Right lobe of liver (tissue), 6 donors: ENCODE data around the gene MISP. TPM values are rescaled to one million over a fixed set of nuclear protein-coding genes. Genes with fewer than 3 reads are reported as not detected.

Experiments
- ATAC-seq, 4 donors: fragments of 200-7000 bp; cut with Tn5 transposase; one replicate each; pipeline ENCODE4 v1.9.1; 2020; ENCODE audit warnings: mild to moderate bottlenecking in 4 of 4, moderate library complexity in 4 of 4
- DNase-seq, 3 donors: peaks; one replicate each; pipeline ENCODE4 v3.0.0-alpha.2; 2020
- H3K27ac ChIP-seq, 3 donors: fragments of 200-600 bp; one replicate each; pipeline ENCODE4 v1.8.0; 2022
- H3K27me3 ChIP-seq, 2 donors: fragments of 200-600 bp; one replicate each; pipeline ENCODE4 v1.8.0; 2022
- H3K36me3 ChIP-seq, 4 donors: fragments of 200-600 bp; sonication (generic) in 1 of 4; one replicate each; pipeline versions ENCODE4 v1.5.1 to v1.8.0; 2017 to 2022; ENCODE audit warnings: control low read depth in 1 of 4
- H3K4me1 ChIP-seq, 4 donors: fragments of 200-600 bp; sonication (generic) in 1 of 4; one replicate each; pipeline versions ENCODE4 v1.5.1 to v1.8.0; 2017 to 2022; ENCODE audit warnings: control low read depth in 1 of 4
- H3K4me3 ChIP-seq, 3 donors: fragments of 200-600 bp; one replicate each; pipeline ENCODE4 v1.8.0; 2022
- H3K9me3 ChIP-seq, 4 donors: fragments of 200-600 bp; sonication (generic) in 1 of 4; one replicate each; pipeline versions ENCODE4 v1.5.1 to v1.8.0; 2017 to 2022; ENCODE audit warnings: control low read depth in 1 of 4
- POLR2A ChIP-seq: fragments of 450-650 bp; IDR thresholded peaks from one replicate; pipeline ENCODE4 v1.6.1; 2017; ENCODE audit warnings: antibody characterized with exemption, mild to moderate bottlenecking
- WGBS: methylation state at CpG from one replicate; pipeline ENCODE4 v1.1.6; 2018; ENCODE audit warnings: low coverage, low lambda C conversion rate; ENCODE audit not compliant: insufficient coverage; ENCODE audit errors: missing lambda C conversion rate; 5-methylcytosine and 5-hydroxymethylcytosine counted together
- intact Hi-C, 2 donors: fragments of 100-400 bp; cut with DNase I; formaldehyde crosslinking; loops; one replicate each; pipeline versions ENCODE4 v1.11.2 to v1.14.1; 2022
- total RNA-seq, 6 experiments: library from RNA; depleted of rRNA in 2 of 6; stranded (reverse); fragments of >200 nt in 2 of 6; fragmentation: NEBNext Ultra II Directional in 3 of 6; extraction: Animal tissue kit (Norgen Biotek cat#: 25700) in 3 of 6; gene quantifications; one replicate each; pipeline versions ENCODE4 v1.1.0 to v1.2.4, GENCODE V29; 2016 to 2023
- TF ChIP-seq, protein P1 (sequence below), 4 donors: fragments of 200-600 bp in 3 of 4; fragments of 450-650 bp in 1 of 4; IDR thresholded peaks; one replicate each; pipeline versions ENCODE4 v1.5.1 to v1.8.0; 2016 to 2022; ENCODE audit warnings: antibody characterized with exemption in 4 of 4, mild to moderate bottlenecking in 2 of 4
- donor health status: DM: no; HTN: yes; CAD: no.
- donor health status: DM: no; HTN: no; CAD: no.
- donor health status: DM: no; HTN: no; CAD: no.
- donor health status: DM: no; HTN: yes; CAD: no.
- donor health status: DM: no; HTN: yes; CAD: no.

Gene MISP
- total RNA-seq, 6 experiments from 2014 or later = 0.09 TPM; not detected in 5

DNA sequence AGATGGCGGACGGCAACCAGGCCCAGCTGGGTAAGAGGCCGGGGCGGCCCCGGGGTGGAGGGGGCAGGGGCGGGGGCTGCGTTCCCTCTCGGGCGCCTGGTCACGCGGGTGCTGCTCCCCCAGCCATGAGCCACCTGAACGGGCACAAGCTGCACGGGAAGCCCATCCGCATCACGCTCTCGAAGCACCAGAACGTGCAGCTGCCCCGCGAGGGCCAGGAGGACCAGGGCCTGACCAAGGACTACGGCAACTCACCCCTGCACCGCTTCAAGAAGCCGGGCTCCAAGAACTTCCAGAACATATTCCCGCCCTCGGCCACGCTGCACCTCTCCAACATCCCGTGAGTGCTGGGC is 57.5 kb downstream of the MISP start:
- no peaks in the 10 kb centered on the region for H3K4me1 ChIP-seq
- H3K9me3 ChIP-seq = no peaks in the 10 kb centered on the region
- no peak overlapping the region for H3K4me3 ChIP-seq
- intact Hi-C loops = no loop called here
- peaks cover 34 to 89% (median 65%) of the 10 kb centered on the region in 4 donors for H3K36me3 ChIP-seq
- no peak overlapping the region for H3K27ac ChIP-seq
- no peaks in the 10 kb centered on the region for H3K27me3 ChIP-seq
- no peak for DNase-seq
- no peak for TF ChIP-seq POLR2A
- TF ChIP-seq, protein P1, sequence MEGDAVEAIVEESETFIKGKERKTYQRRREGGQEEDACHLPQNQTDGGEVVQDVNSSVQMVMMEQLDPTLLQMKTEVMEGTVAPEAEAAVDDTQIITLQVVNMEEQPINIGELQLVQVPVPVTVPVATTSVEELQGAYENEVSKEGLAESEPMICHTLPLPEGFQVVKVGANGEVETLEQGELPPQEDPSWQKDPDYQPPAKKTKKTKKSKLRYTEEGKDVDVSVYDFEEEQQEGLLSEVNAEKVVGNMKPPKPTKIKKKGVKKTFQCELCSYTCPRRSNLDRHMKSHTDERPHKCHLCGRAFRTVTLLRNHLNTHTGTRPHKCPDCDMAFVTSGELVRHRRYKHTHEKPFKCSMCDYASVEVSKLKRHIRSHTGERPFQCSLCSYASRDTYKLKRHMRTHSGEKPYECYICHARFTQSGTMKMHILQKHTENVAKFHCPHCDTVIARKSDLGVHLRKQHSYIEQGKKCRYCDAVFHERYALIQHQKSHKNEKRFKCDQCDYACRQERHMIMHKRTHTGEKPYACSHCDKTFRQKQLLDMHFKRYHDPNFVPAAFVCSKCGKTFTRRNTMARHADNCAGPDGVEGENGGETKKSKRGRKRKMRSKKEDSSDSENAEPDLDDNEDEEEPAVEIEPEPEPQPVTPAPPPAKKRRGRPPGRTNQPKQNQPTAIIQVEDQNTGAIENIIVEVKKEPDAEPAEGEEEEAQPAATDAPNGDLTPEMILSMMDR (IDR thresholded peaks at IDR 0.05) = no peak
- WGBS = no CpG with 5 or more reads among the region's 26 CpGs
- ATAC-seq = no peak

DNA sequence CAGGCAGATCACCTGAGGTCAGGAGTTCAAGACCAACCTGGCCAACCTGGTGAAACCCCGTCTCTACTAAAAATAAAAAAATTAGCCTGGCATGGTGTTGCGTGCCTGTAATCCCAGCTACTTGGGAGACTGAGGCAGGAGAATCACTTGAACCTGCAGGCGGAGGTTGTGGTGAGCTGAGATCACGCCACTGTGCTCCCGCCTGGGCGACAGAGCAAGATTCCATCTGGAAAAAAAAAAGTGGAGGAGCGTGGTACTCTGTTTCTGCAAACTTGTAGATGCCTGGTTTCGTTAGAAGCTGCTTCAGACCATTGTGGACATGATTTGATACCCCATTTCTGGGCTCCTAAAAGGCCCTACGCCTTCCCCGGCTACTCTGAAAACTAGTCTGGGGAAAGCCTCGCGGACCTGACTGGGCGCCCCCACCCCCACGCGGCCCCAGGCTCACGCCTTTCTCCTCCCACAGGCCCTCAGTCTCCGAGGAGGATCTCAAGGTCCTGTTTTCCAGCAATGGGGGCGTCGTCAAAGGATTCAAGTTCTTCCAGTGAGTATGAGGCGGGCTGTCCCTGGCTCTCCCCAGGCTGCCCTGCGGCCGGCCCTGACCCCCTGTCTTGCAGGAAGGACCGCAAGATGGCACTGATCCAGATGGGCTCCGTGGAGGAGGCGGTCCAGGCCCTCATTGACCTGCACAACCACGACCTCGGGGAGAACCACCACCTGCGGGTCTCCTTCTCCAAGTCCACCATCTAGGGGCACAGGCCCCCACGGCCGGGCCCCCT is 59.4 kb downstream of the MISP start:
- 76% methylated on average over 9 of the region's 30 CpGs for WGBS
- peaks cover 34 to 71% (median 50%) of the 10 kb centered on the region in 4 donors for H3K36me3 ChIP-seq
- no peak for DNase-seq

DNA sequence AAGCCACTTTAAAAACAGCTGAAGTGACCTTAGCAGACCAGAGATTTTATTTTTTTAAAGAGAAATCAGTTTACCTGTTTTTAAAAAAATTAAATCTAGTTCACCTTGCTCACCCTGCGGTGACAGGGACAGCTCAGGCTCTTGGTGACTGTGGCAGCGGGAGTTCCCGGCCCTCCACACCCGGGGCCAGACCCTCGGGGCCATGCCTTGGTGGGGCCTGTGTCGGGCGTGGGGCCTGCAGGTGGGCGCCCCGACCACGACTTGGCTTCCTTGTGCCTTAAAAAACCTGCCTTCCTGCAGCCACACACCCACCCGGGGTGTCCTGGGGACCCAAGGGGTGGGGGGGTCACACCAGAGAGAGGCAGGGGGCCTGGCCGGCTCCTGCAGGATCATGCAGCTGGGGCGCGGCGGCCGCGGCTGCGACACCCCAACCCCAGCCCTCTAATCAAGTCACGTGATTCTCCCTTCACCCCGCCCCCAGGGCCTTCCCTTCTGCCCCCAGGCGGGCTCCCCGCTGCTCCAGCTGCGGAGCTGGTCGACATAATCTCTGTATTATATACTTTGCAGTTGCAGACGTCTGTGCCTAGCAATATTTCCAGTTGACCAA is 60.1 kb downstream of the MISP start:
- 81% methylated on average over 9 of the region's 25 CpGs for WGBS
- no peak for TF ChIP-seq POLR2A

More for the DNA sequence above, 59.4 kb downstream of the MISP start:
- H3K4me3 ChIP-seq = no peak overlapping the region
- no peak for ATAC-seq
- intact Hi-C loops = no loop called here
- H3K27ac ChIP-seq = no peak overlapping the region
- H3K27me3 ChIP-seq = no peaks in the 10 kb centered on the region
- TF ChIP-seq, protein P1 (IDR thresholded peaks at IDR 0.05) = no peak
- no peak for TF ChIP-seq POLR2A
- H3K9me3 ChIP-seq = no peaks in the 10 kb centered on the region
- no peaks in the 10 kb centered on the region for H3K4me1 ChIP-seq

DNA sequence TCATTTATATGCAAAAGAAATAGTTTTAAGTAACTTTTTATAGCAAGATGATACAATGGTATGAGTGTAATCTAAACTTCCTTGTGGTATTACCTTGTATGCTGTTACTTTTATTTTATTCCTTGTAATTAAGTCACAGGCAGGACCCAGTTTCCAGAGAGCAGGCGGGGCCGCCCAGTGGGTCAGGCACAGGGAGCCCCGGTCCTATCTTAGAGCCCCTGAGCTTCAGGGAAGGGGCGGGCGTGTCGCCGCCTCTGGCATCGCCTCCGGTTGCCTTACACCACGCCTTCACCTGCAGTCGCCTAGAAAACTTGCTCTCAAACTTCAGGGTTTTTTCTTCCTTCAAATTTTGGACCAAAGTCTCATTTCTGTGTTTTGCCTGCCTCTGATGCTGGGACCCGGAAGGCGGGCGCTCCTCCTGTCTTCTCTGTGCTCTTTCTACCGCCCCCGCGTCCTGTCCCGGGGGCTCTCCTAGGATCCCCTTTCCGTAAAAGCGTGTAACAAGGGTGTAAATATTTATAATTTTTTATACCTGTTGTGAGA is 60.7 kb downstream of the MISP start:
- TF ChIP-seq, protein P1 (IDR thresholded peaks at IDR 0.05) = no peak
- TF ChIP-seq POLR2A = no peak
- no peak overlapping the region for H3K4me3 ChIP-seq
- H3K36me3 ChIP-seq = peaks cover 24 to 58% (median 38%) of the 10 kb centered on the region in 4 donors
- intact Hi-C loops = no loop called here
- no peaks in the 10 kb centered on the region for H3K9me3 ChIP-seq
- H3K27ac ChIP-seq = no peak overlapping the region
- no peaks in the 10 kb centered on the region for H3K4me1 ChIP-seq
- 90% methylated on average over 12 of the region's 20 CpGs for WGBS
- ATAC-seq (no peak), DNase-seq (no peak)
- no peaks in the 10 kb centered on the region for H3K27me3 ChIP-seq

More for the DNA sequence above, 60.1 kb downstream of the MISP start:
- ATAC-seq (peak in 1 of 4 donors; percentile 4), DNase-seq (no peak)
- Histone ChIP-seq H3K27ac (no peak overlapping the region), H3K4me1 (no peaks in the 10 kb centered on the region), H3K9me3 (no peaks in the 10 kb centered on the region), H3K27me3 (no peaks in the 10 kb centered on the region), H3K36me3 (peaks cover 29 to 64% (median 44%) of the 10 kb centered on the region in 4 donors), H3K4me3 (no peak overlapping the region)
- intact Hi-C loops = no loop called here
